ENCODE results near the gene CC2D2B. TPM values are rescaled to one million over a fixed set of nuclear protein-coding genes. Genes with fewer than 3 reads are reported as not detected.

Gene CC2D2B
- total and polyA plus RNA-seq, 2 of the 13 experiments (the other 11 are each of a cell fraction or from before 2014, with no cell fraction given): 0.20 TPM; not detected in 1

- TF ChIP-seq RBFOX2 (IDR thresholded peaks at IDR 0.05; ENCODE audit: low read depth, low read length) (peak; percentile 93), KMT2B (CRISPR knock-in tag; IDR thresholded peaks at IDR 0.05) (peak; percentile 70), RAD51 (IDR thresholded peaks at IDR 0.05; ENCODE audit: borderline replicate concordance) (no peak), ZNF557 (CRISPR knock-in tag; IDR thresholded peaks at IDR 0.05) (no peak), BRCA1 (CRISPR knock-in tag; IDR thresholded peaks at IDR 0.05) (no peak), ZNF589 (CRISPR knock-in tag; conservative IDR thresholded peaks at IDR 0.05) (no peak), IRF9 (CRISPR knock-in tag; IDR thresholded peaks at IDR 0.05; ENCODE audit: borderline replicate concordance) (no peak; the same call in 1 of the 2 replicates), TAF15 (IDR thresholded peaks at IDR 0.05; ENCODE audit: low read depth, low read length, poor library complexity, severe bottlenecking) (no peak), YEATS4 (CRISPR knock-in tag; IDR thresholded peaks at IDR 0.05; ENCODE audit: borderline replicate concordance) (peak; percentile 90), SKIL (CRISPR knock-in tag; IDR thresholded peaks at IDR 0.05; ENCODE audit: borderline replicate concordance) (no peak), ZHX2 (IDR thresholded peaks at IDR 0.05; ENCODE audit: low read depth) (no peak), ZHX2 (CRISPR knock-in tag; IDR thresholded peaks at IDR 0.05; ENCODE audit: borderline replicate concordance) (0 out of 2 replicates have a peak, but pooled peaks have one; percentile 84), NR0B2 (CRISPR knock-in tag; IDR thresholded peaks at IDR 0.05) (peak; percentile 73; the same call in 1 of the 2 replicates), CC2D1A (CRISPR knock-in tag; IDR thresholded peaks at IDR 0.05) (no peak), EZH2 (conservative IDR thresholded peaks at IDR 0.05; ENCODE audit: low read depth, low read length) (no peak), PHF20 (CRISPR knock-in tag; IDR thresholded peaks at IDR 0.05) (peak; percentile 32; the same call in 1 of the 2 replicates), ZSCAN12 (CRISPR knock-in tag; IDR thresholded peaks at IDR 0.05) (0 out of 2 replicates have a peak, but pooled peaks have one; percentile 3), MBNL3 (CRISPR knock-in tag; conservative IDR thresholded peaks at IDR 0.05) (no peak), MIER3 (CRISPR knock-in tag; IDR thresholded peaks at IDR 0.05; ENCODE audit: borderline replicate concordance) (no peak), PITX1 (CRISPR knock-in tag; IDR thresholded peaks at IDR 0.05) (no peak)
Observed at GRCh38 chr10:96043033-96043892, 135.5 kb downstream of the CC2D2B start, which contains the start of gene CCNJ (continued).
